Breast epithelium (tissue), 3 donors: ENCODE data around the gene MYO3B.

Experiments
- POLR2A ChIP-seq: fragments of 450-650 bp; IDR thresholded peaks from one replicate; pipeline ENCODE4 v1.6.1; 2016; ENCODE audit warnings: antibody characterized with exemption, mild to moderate bottlenecking, moderate library complexity
- POLR2AphosphoS5 ChIP-seq, 3 donors: sonication (generic); formaldehyde crosslinking; IDR thresholded peaks; one replicate each; pipeline ENCODE4 v1.6.1; 2017; ENCODE audit warnings: antibody characterized with exemption in 3 of 3

DNA sequence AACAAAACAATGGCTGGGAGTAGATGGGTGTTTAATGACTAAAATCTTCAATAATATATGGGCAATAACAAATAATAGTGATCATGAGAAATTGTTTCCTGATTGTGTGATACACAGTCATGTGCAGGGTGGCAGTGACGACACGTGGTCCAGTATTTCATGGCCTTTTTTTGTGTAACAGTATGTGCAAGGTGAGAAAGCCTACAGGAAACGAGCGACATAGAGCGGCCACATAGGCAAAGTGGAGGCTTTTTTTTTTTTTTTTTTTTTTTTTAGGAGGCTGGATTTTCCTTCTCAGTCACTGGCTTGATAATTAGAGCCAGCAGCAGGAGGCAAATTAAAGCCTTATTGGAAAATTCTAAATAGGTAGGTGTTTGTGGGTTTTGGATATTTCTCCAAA is 123.7 kb downstream of the MYO3B start:
- no peak for TF ChIP-seq POLR2A
- no peak for TF ChIP-seq POLR2AphosphoS5 (IDR thresholded peaks at IDR 0.05)
